Anterior cingulate cortex (tissue), 58 donors: ENCODE data around the gene CLDN7.
"Not testable (repeated sequence)": the region's sequence is repeated elsewhere in the genome, so short reads cannot be mapped to it uniquely, and the experiment has no call there.

ENCODE experiments used
- DNase-seq, 58 donors: peaks; one replicate each; lab custom pipeline; 2025; lab: John Stamatoyannopoulos, UW

CLDN7 gene

GRCh38 chr17:7258731-7259554, 3.3 kb downstream of the CLDN7 start:
- no peak for DNase-seq

DNA sequence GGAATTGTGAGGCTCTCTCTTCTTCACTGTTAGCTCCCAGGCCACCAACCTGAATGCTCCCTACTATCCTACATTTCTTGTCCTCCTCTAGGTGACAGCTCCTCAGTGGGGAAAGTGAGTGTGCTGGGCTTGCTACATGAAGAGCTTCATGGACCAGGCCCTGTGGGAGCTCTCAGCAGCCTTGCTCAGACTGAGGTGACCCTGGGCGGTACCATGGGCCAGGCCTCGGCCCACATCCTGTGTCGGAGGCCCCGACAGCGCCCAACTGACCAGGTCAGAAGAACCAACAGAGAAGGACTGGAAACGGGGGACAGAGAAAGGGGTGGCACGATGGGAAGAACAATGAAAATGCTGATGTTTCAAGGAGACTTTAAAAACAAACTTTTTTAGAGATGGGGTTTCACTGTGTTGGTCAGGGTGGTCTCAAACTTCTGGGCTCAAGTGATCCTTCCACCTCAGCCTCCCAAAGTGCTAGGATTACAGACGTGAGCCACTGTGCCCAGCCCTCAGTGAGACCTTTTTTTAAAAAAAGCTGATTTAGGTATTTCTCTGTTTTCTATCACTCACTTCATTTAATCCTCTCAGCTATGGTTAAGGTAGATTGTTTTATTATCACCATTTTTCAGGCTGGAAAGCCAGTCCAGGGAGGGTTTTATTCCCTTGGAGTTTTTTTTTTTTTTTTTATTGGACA, 5.4 kb downstream of the CLDN7 start:
- DNase-seq, result no peak

DNA sequence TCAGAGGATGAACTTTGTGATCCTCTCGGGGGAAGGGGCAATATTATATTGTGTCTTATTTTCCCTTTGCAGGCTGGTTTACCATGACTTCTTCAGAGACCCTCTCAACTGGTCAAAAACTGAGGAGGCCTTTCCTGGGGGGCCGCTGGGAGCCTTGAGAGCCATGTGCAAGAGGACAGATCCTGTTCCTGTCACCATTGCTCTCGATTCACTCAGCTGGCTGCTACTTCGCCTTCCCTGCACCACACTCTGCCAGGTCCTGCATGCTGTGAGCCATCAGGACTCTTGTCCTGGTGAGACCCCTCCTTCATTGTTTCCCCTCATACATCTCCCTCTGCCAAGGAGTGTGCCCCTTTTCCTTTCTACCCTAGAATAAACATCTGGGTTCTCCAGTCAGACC, 7.8 kb downstream of the CLDN7 start:
- no peak for DNase-seq

DNA sequence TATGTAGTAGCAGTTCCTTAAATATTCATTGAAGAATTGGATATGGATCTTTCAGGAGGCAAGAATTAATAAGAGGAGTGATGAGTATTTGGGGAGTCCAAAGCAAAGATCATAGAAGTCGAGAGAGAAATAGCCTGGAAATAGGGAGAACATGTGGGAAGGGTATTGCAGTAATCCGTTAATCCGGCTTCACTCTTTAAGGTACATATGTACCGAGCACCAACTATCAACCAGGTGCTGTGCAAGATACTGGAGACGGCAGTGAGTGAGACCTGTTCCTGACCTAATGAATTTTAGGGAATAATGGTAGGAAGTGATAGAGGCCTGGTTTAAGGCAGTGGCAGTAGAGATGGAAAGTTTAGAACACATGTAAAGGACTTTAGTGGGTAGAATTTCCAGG, 9.2 kb downstream of the CLDN7 start:
- DNase-seq, result no peak

DNA sequence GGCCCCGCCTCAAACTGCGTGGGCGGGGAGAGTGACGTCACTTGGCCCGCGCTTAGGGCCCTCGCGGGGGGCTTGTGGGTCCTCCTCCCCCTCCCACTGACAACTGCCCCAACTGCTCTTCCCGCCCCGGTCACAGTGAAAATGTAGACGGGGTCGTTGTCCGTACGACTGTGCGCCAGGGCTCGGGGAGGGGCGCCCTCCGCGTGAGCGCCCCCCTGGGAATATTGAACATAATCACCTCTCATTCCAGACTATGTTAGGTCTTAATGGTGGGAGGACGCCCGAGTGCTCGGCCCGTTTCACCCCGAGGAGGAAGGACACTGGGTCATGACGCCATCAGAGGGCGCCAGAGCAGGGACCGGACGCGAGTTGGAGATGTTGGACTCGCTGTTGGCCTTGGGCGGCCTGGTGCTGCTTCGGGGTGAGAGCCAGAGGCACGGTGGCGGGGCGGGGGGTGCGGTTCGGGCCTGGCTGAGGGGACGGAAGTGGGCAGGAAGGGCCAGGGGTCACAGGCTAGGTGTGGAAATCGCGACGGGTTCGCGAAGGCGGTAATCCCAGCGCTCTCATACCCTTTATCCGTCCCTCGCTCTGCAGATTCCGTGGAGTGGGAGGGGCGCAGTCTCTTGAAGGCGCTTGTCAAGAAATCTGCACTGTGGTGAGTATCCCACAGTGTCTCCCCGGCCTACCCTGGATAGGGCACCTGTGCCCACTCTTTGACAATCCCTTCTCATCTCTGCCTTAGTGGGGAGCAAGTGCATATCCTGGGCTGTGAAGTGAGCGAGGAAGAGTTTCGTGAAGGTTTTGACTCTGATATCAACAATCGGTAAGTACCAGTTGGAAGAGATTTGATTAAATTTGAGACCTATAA, 9.9 kb downstream of the CLDN7 start, which contains the start of gene ELP5:
TSS of gene ELP5 (plus strand) at position 40 of the 868 bp plus-strand sequence. CDS start at position 376, 336 bp downstream.
- peak in 57 of 58 donors; percentile 68 to 94 (median 88) for DNase-seq

DNA sequence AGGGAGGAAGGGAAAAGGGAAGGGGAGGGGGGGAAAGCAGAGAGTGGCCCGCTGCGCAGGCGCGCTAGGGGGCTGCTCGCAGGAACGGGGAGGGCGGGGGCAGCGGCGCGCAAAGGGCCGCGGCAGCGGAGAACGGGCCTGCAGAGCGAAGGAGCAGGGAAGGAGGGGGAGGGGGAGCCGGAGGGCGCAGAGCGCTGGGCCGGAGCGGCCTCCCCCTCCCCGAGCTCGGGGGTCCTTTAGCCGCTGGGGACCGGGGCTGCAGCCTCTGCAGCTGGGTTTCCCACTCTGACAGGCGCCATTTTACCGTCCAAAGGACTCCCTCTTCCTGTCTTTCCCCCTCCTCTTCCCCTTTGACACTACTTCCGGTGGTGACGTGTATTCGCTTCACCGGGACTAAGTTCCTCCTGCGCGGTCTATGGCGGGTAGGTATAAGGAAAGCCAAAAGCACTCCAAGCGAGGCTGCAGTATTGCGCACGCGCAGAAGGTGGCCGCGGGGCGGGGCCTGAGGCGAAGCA, 10.6 kb downstream of the CLDN7 start, which contains the start of gene CTDNEP1:
TSS of gene CTDNEP1 (minus strand) at position 74 of the 515 bp plus-strand sequence. CDS start 438 bp downstream, outside the sequence.
- DNase-seq, result peak; percentile 84 to 100 (median 98)

GRCh38 chr17:7250695-7251627, 11.3 kb downstream of the CLDN7 start:
- DNase-seq, result peak in 1 of 58 donors; percentile 18

GRCh38 chr17:7249830-7250229, 12.4 kb downstream of the CLDN7 start:
- DNase-seq, result peak in 1 of 58 donors; percentile 3

DNA sequence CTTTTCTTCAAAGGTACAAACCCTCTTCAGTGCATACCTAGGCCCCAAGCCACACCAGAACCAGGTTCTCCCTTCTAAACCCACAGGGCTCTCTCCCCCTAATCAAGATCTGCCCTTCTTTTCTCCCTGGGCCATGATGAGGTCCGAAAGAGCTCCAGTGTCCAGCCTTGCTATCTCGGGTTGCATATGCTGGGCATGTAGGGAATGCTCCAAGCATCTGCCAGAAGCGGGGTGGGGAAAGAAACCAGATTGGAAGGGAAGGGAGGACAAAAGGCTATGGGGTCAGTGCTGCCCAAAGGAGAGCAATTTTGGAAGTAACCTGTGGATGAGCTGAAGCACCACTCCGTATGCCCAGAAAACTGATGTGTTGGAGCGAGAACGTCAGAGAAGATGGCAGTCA, 13.1 kb downstream of the CLDN7 start:
- no peak for DNase-seq

DNA sequence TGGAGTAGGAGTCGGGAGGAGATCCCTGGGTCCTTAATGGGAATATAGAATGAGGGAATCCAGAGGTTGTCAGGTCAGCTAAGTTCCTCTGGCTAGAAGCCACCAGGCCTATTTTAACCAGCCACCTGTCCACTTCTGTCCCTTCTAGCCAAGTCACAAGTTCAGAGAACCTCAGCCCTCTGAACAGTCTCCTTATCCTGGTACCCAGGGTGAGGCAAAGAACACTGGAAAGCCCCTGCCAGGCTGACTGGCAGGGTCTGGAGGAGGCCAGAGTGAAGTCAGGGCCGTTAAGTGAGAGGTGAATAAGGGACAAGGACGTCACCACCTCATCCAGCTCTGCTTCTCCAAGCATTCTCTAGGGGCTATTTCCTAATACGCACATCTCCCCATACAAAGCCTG, 13.5 kb downstream of the CLDN7 start:
- no peak for DNase-seq

DNA sequence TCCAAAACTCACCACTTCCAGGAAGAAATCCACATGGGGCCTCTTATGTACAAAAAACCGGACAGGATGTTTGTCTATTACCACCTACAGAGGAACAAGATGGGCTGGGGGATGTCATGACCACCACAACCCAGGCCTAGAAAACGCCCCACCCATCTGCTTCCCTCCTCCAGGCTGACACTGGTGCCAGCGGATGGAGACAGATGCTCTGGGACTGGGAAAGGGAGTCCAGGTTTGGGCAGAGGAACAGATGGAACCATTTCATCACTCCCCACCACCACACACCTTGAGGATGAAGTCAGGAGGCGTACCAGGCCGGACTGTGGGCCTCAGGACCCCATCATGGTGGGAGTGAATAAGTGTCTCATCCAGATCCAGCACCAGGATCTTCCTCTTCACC, 15.5 kb downstream of the CLDN7 start:
- no peak for DNase-seq

GRCh38 chr17:7243838-7244237, 18.4 kb downstream of the CLDN7 start:
- DNase-seq, result not testable (repeated sequence)

DNA sequence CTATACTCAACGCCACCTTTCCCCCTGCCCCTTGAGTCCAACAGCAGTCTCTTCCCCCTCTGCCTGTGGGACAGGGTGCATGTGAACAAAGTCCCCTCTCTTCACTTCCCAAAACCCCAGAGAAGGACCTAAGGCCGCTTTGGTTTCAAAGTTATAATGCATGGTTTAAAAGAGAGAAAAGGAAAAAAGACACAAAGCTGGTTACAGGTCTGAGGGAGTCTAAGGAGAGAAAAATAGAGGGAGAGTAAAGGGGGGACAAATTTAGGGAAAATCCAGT, 18.9 kb downstream of the CLDN7 start:
- DNase-seq, result no peak

- peak; percentile 59 to 96 (median 90) for DNase-seq
Observed at GRCh38 chr17:7242717-7243452, 19.4 kb downstream of the CLDN7 start.

- DNase-seq, result peak; percentile 56 to 96 (median 91)
Observed at GRCh38 chr17:7241783-7242716, 20.2 kb downstream of the CLDN7 start, which contains the start of gene GABARAP. Gene GABARAP (minus strand): TSS chr17:7242449. CDS start chr17:7242330, 119 bp downstream.

DNA sequence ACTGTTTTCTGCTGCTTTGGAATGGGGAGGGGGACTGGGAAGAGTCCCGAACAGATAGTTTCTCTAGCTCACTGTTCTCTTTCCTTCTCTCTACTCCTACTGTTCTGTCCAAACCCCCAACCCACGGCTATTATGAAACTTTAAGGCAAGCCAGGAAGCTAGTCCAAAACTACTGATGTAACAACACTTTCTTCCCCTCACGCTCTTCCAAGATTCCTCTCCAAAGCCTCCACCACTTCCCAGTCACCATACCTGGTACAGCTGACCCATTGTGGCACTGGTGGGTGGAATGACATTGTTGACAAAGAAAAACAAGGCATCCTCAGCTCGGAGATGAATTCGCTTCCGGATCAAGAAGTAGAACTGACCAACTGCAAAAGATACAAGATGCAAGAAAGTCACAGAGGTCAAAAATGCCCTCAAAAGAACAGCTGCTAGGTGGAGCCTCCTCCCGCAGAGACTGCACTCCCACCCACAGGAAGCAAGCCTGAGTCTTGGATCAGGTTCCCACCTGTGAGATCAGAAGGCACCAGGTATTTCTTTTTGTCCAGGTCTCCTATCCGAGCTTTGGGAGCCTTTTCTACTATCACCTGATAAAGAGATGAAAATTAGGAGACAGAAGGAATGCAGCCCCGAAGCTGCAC, 21.1 kb downstream of the CLDN7 start:
- DNase-seq, result no peak

DNA sequence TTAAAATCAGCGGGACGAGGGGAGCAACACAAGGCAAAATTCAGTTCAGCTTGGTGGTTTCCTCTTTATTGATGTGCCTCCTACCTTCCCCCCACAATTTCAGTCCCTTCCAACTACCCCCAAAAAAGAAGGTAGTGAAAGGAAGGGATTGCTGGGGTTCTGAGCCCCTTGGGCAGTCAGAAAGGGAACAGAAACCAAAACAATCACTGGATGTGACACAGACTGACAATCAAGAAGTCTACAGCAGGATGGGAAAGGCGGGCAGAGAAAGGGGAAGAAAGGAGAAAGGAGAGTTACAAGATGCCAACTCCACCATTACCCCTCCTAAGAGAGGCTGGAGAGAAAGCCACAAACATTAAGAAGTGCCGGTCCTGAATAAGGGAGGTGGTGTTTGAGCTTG, 21.9 kb downstream of the CLDN7 start:
- peak in 1 of 58 donors; percentile 43 for DNase-seq
